ENCODE measurements around the gene CSNK2A1. TPM values are rescaled to one million over a fixed set of nuclear protein-coding genes. Genes with fewer than 3 reads are reported as not detected.

CSNK2A1 gene
- total and polyA plus RNA-seq, 2 of the 8 experiments (the other 6 are each of a cell fraction or from before 2014, with no cell fraction given): 117 to 260 TPM

- TF ChIP-seq CHD7 (IDR thresholded peaks at IDR 0.05; ENCODE audit: insufficient replicate concordance, low read length): no peak
- no peak for TF ChIP-seq EZH2 (IDR thresholded peaks at IDR 0.05; ENCODE audit: low read depth, low read length, severe bottlenecking)
- TF ChIP-seq SRF (IDR thresholded peaks at IDR 0.05; ENCODE audit: low read depth, low read length): no peak
These were observed 29.1 kb upstream of the CSNK2A1 start (continued) for GRCh38 chr20:572727-573126.

All from H1 (cell line).